Tibial nerve (tissue), 4 donors: ENCODE measurements around the gene DHRS2.

Experiments used
- CTCF ChIP-seq, 5 experiments: fragments of 200-600 bp in 3 of 5; fragments of 450-650 bp in 2 of 5; sonication (generic) in 3 of 5; IDR thresholded peaks; one replicate each; pipeline ENCODE4 v1.5.1; 2016 to 2019; ENCODE audit warnings: antibody characterized with exemption in 5 of 5, mild to moderate bottlenecking in 3 of 5, moderate library complexity in 2 of 5
- EP300 ChIP-seq, 2 donors: sonication (generic); formaldehyde crosslinking; IDR thresholded peaks; one replicate each; pipeline ENCODE4 v1.6.1; 2017; ENCODE audit warnings: antibody characterized with exemption in 2 of 2, mild to moderate bottlenecking in 1 of 2
- POLR2A ChIP-seq, 2 donors: fragments of 450-650 bp; IDR thresholded peaks; one replicate each; pipeline ENCODE4 v1.6.1; 2017; ENCODE audit warnings: antibody characterized with exemption in 2 of 2, mild to moderate bottlenecking in 2 of 2, moderate library complexity in 2 of 2

GRCh38 chr14:23622990-23623389, 13.2 kb upstream of the DHRS2 start:
- TF ChIP-seq CTCF (IDR thresholded peaks at IDR 0.05) (no peak), POLR2A (IDR thresholded peaks at IDR 0.05) (no peak), EP300 (IDR thresholded peaks at IDR 0.05) (no peak)
